ENCODE data around the gene POR. TPM values are rescaled to one million over a fixed set of nuclear protein-coding genes. Genes with fewer than 3 reads are reported as not detected.

POR gene
- total and polyA plus RNA-seq, 2 of the 13 experiments (the other 11 are each of a cell fraction or from before 2014, with no cell fraction given): 145 to 266 TPM

GRCh38 chr7:75892634-75893272 is 22.2 kb upstream of the POR start (continued):
- TF ChIP-seq HOMEZ (CRISPR knock-in tag; IDR thresholded peaks at IDR 0.05; ENCODE audit: low read depth) (no peak), NR3C1 (CRISPR knock-in tag; IDR thresholded peaks at IDR 0.05) (no peak), THAP7 (CRISPR knock-in tag; IDR thresholded peaks at IDR 0.05) (0 out of 2 replicates have a peak, but pooled peaks have one; percentile 26), SPEN (CRISPR knock-in tag; IDR thresholded peaks at IDR 0.05; ENCODE audit: low read depth) (0 out of 2 replicates have a peak, but pooled peaks have one; percentile 22), ZNF276 (CRISPR knock-in tag; IDR thresholded peaks at IDR 0.05; ENCODE audit: low read depth) (no peak), GATAD2A (CRISPR knock-in tag; IDR thresholded peaks at IDR 0.05) (no peak), MAX (IDR thresholded peaks at IDR 0.05) (peak; percentile 17; the same call in 1 of the 2 replicates), ZNF768 (CRISPR knock-in tag; IDR thresholded peaks at IDR 0.05) (0 out of 2 replicates have a peak, but pooled peaks have one; percentile 20), ZNF879 (CRISPR knock-in tag; IDR thresholded peaks at IDR 0.05) (no peak), TMF1 (CRISPR knock-in tag; IDR thresholded peaks at IDR 0.05; ENCODE audit: low read depth) (no peak), ZNF878 (CRISPR knock-in tag; IDR thresholded peaks at IDR 0.05) (no peak), XBP1 (CRISPR knock-in tag; IDR thresholded peaks at IDR 0.05) (no peak), ZNF20 (CRISPR knock-in tag; IDR thresholded peaks at IDR 0.05) (no peak), AHDC1 (CRISPR knock-in tag; IDR thresholded peaks at IDR 0.05; ENCODE audit: borderline replicate concordance) (no peak), LRRFIP1 (CRISPR knock-in tag; conservative IDR thresholded peaks at IDR 0.05) (no peak)
